HEK293 (cell line): Measurements from ENCODE around the gene GSTM1.

Experiments
- CTCF ChIA-PET: fragments of 350-600 bp; formaldehyde crosslinking; extraction: SDS; loops from one replicate; lab custom pipeline; 2021; ENCODE audit warnings: antibody characterized with exemption; lab: Yijun Ruan, JAX
- POLR2A ChIA-PET: fragments of 300-600 bp; formaldehyde crosslinking; extraction: SDS; loops from one replicate; lab custom pipeline; 2020; ENCODE audit warnings: antibody characterized with exemption, inconsistent platforms; lab: Yijun Ruan, JAX
- H3K27ac ChIP-seq: fragments of 200-500 bp; sonication (Bioruptor generic); 2 replicates; pipeline ENCODE4 v1.5.1; 2014; ENCODE audit warnings: low read depth, low read length, control low read depth, inconsistent platforms; ENCODE audit errors: extremely low read depth
- H3K36me3 ChIP-seq, 2 experiments: fragments of 200-500 bp in 1 of 2; sonication (Bioruptor generic) in 1 of 2; 1 replicate in 1 of 2; 2 replicates in 1 of 2; pipeline ENCODE4 v1.5.1; 2014 to 2017; ENCODE audit warnings: inconsistent platforms in 2 of 2, low read length in 2 of 2; ENCODE audit not compliant: control insufficient read depth in 2 of 2, insufficient read depth in 1 of 2
- H3K4me1 ChIP-seq: fragments of 200-500 bp; sonication (Bioruptor generic); 2 replicates; pipeline ENCODE4 v1.5.1; 2014; ENCODE audit warnings: mild to moderate bottlenecking, low read length, inconsistent platforms; ENCODE audit not compliant: control insufficient read depth, insufficient read depth
- H3K4me3 ChIP-seq: 2 replicates; pipeline ENCODE4 v1.5.1; 2011; ENCODE audit warnings: low read depth, mild to moderate bottlenecking, control low read depth, low read length, moderate library complexity
- H3K9me3 ChIP-seq: fragments of 200-500 bp; sonication (Bioruptor generic); 2 replicates; pipeline ENCODE4 v1.5.1; 2014; ENCODE audit warnings: low read depth, low read length, inconsistent platforms; ENCODE audit not compliant: control insufficient read depth, insufficient read depth
- MEIS1 ChIP-seq: sonication (generic); formaldehyde crosslinking; IDR thresholded peaks from 2 replicates; pipeline ENCODE4 v1.8.1; 2022; ENCODE audit warnings: missing genetic modification reagents, mild to moderate bottlenecking, borderline replicate concordance
- OVOL3 ChIP-seq: fragments of 450-650 bp; formaldehyde crosslinking; IDR thresholded peaks from 2 replicates; pipeline ENCODE4 v1.5.1; 2016; ENCODE audit warnings: missing biosample characterization, missing genetic modification characterization
- RBAK ChIP-seq: fragments of 450-650 bp; formaldehyde crosslinking; IDR thresholded peaks from 2 replicates; pipeline ENCODE4 v1.5.1; 2016; ENCODE audit warnings: missing biosample characterization, missing genetic modification characterization
- REPIN1 ChIP-seq: fragments of 450-650 bp; formaldehyde crosslinking; IDR thresholded peaks from 2 replicates; pipeline ENCODE4 v1.5.1; 2017; ENCODE audit warnings: missing biosample characterization, missing genetic modification characterization, low read depth
- YY1 ChIP-seq: fragments of 450-650 bp; formaldehyde crosslinking; IDR thresholded peaks from 2 replicates; pipeline ENCODE4 v1.5.1; 2018; ENCODE audit warnings: missing biosample characterization, missing genetic modification characterization
- ZNF112 ChIP-seq: fragments of 450-650 bp; formaldehyde crosslinking; IDR thresholded peaks from 2 replicates; pipeline ENCODE4 v1.5.0; 2017; ENCODE audit warnings: missing biosample characterization, missing genetic modification characterization
- ZNF19 ChIP-seq: fragments of 450-650 bp; formaldehyde crosslinking; IDR thresholded peaks from 2 replicates; pipeline ENCODE4; 2016; ENCODE audit warnings: missing biosample characterization, missing genetic modification characterization, low read depth
- ZNF335 ChIP-seq: fragments of 450-650 bp; formaldehyde crosslinking; conservative IDR thresholded peaks from 2 replicates; pipeline ENCODE4 v1.5.1; 2016; ENCODE audit warnings: missing biosample characterization, missing genetic modification characterization
- ZNF561 ChIP-seq: fragments of 450-650 bp; IDR thresholded peaks from 2 replicates; pipeline ENCODE4 v1.5.1; 2018; ENCODE audit warnings: missing biosample characterization, missing genetic modification characterization, borderline replicate concordance
- ZNF626 ChIP-seq: fragments of 450-650 bp; sonication (Bioruptor Pico); formaldehyde crosslinking; IDR thresholded peaks from 2 replicates; pipeline ENCODE4 v1.5.1; 2018; ENCODE audit warnings: missing biosample characterization, missing genetic modification characterization, inconsistent platforms
- ZNF654 ChIP-seq: fragments of 450-650 bp; formaldehyde crosslinking; IDR thresholded peaks from 2 replicates; pipeline ENCODE4 v1.5.1; 2016; ENCODE audit warnings: low read depth, missing biosample characterization, missing genetic modification characterization
- ZNF664 ChIP-seq: fragments of 450-650 bp; formaldehyde crosslinking; IDR thresholded peaks from 2 replicates; pipeline ENCODE4 v1.5.1; 2016; ENCODE audit warnings: missing biosample characterization, missing genetic modification characterization
- ZNF76 ChIP-seq: fragments of 450-650 bp; formaldehyde crosslinking; IDR thresholded peaks from 2 replicates; pipeline ENCODE4; 2016; ENCODE audit warnings: low read depth, missing biosample characterization, missing genetic modification characterization, borderline replicate concordance
- ZNF777 ChIP-seq: fragments of 450-650 bp; formaldehyde crosslinking; IDR thresholded peaks from 2 replicates; pipeline ENCODE4 v1.5.1; 2017; ENCODE audit warnings: missing biosample characterization, missing genetic modification characterization, borderline replicate concordance
- TF ChIP-seq, protein P1 (sequence below): fragments of 450-650 bp; formaldehyde crosslinking; IDR thresholded peaks from 2 replicates; pipeline ENCODE4 v1.5.1; 2016; ENCODE audit warnings: missing biosample characterization, missing genetic modification characterization
- TF ChIP-seq, protein P2 (sequence below): fragments of 450-650 bp; formaldehyde crosslinking; IDR thresholded peaks from 2 replicates; pipeline ENCODE4 v1.5.1; 2016; ENCODE audit warnings: missing biosample characterization, missing genetic modification characterization
- TF ChIP-seq, protein P3 (sequence below): fragments of 450-650 bp; formaldehyde crosslinking; IDR thresholded peaks from 2 replicates; pipeline ENCODE4 v1.5.1; 2016; ENCODE audit warnings: missing biosample characterization, missing genetic modification characterization
- TF ChIP-seq, protein P4 (sequence below): fragments of 450-650 bp; formaldehyde crosslinking; IDR thresholded peaks from 2 replicates; pipeline ENCODE4 v1.5.1; 2016; ENCODE audit warnings: missing biosample characterization, missing genetic modification characterization
- TF ChIP-seq, protein P5 (sequence below): fragments of 450-650 bp; formaldehyde crosslinking; IDR thresholded peaks from 2 replicates; pipeline ENCODE4 v1.5.1; 2016; ENCODE audit warnings: missing biosample characterization, missing genetic modification characterization
- TF ChIP-seq, protein P6 (sequence below): fragments of 450-650 bp; formaldehyde crosslinking; IDR thresholded peaks from 2 replicates; pipeline ENCODE4 v1.5.1; 2016; ENCODE audit warnings: missing biosample characterization, missing genetic modification characterization, low read depth

The GSTM1 gene

DNA sequence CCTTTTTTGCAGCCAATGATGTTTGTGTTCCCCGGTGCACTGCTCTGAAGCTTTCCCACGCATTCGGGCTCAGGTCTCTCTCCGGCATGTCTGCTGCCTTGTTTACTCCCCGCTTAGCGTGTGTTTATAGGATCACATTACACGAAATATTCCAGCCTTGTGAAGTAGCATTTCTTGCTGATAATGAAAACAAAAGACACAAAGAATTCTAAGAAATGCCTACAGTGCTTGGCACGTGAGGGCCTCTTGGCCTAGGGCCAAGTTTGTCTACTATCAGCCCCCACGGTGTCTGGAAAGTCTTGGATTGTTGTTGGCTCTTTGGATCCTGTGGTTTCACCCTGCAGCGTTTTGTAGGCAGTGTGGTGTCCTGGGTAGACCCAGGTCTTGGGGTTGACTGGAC, 42.9 kb upstream of the GSTM1 start (continued):
- no peak for TF ChIP-seq RBAK (tag by site-specific recombination)
- TF ChIP-seq, all 188 proteins: peak for 0

DNA sequence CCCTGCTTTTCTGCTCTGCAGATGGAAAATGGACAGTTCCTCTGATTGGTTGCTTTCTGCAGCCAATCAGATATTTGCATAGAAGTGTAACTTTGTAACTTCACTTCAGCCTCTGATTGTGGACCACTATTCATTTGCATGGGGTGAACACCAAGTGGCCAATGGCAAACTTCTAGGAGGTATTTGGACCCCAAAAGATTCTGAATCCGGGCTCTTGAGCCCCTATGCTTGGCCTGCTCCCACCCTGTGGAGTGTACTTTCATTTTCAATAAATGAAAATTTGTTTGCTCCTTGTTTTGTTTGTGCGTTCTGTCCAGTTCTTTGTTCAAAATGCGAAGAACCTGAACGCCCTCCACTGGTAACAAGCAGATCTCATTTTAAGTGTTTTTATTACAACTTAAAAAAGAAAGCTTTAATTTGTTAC, 38.1 kb upstream of the GSTM1 start:
- no peak overlapping the region for H3K27ac ChIP-seq
- no peaks in the 10 kb centered on the region for H3K36me3 ChIP-seq
- ChIA-PET CTCF (interaction anchor here (0.6 to 6.1 kb wide), 10 partner anchors 8 to 411 kb away, joined by 3 to 156 read pairs (median 4); partner anchors contain the start of gene AHCYL1), POLR2A (no interaction called here)
- H3K4me1 ChIP-seq: no peaks in the 10 kb centered on the region
- peak; percentile 48; the same call in 1 of the 2 replicates for TF ChIP-seq ZNF561 (tag by site-specific recombination)
- TF ChIP-seq, protein P1, sequence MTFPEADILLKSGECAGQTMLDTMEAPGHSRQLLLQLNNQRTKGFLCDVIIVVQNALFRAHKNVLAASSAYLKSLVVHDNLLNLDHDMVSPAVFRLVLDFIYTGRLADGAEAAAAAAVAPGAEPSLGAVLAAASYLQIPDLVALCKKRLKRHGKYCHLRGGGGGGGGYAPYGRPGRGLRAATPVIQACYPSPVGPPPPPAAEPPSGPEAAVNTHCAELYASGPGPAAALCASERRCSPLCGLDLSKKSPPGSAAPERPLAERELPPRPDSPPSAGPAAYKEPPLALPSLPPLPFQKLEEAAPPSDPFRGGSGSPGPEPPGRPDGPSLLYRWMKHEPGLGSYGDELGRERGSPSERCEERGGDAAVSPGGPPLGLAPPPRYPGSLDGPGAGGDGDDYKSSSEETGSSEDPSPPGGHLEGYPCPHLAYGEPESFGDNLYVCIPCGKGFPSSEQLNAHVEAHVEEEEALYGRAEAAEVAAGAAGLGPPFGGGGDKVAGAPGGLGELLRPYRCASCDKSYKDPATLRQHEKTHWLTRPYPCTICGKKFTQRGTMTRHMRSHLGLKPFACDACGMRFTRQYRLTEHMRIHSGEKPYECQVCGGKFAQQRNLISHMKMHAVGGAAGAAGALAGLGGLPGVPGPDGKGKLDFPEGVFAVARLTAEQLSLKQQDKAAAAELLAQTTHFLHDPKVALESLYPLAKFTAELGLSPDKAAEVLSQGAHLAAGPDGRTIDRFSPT (tag by site-specific recombination): no peak
- TF ChIP-seq, protein P2, sequence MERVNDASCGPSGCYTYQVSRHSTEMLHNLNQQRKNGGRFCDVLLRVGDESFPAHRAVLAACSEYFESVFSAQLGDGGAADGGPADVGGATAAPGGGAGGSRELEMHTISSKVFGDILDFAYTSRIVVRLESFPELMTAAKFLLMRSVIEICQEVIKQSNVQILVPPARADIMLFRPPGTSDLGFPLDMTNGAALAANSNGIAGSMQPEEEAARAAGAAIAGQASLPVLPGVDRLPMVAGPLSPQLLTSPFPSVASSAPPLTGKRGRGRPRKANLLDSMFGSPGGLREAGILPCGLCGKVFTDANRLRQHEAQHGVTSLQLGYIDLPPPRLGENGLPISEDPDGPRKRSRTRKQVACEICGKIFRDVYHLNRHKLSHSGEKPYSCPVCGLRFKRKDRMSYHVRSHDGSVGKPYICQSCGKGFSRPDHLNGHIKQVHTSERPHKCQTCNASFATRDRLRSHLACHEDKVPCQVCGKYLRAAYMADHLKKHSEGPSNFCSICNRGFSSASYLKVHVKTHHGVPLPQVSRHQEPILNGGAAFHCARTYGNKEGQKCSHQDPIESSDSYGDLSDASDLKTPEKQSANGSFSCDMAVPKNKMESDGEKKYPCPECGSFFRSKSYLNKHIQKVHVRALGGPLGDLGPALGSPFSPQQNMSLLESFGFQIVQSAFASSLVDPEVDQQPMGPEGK: no peak
- 0 out of 2 replicates have a peak, but pooled peaks have one; percentile 15 for TF ChIP-seq ZNF335
- peak; percentile 43 for TF ChIP-seq ZNF654 (tag by site-specific recombination)
- no peak overlapping the region for H3K4me3 ChIP-seq
- no peaks in the 10 kb centered on the region for H3K9me3 ChIP-seq

DNA sequence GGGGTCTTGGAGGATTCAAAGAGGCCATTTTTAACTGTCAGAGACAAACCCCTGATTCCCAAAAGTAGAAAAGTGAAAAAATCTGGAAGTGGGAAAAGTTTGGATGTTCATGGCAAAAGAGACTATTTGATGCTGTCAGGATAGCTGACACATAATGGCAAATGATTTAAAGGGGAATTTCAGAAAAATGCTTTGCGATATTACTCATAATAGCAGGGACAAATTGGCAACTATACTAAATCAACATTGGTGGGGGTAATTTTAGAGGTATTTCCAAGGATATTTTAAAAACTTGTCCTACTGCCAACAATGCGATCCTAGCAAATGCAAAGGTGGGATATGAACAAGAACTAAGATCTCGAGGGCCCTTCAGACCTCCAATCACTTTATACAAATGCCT, 37.0 kb upstream of the GSTM1 start:
- H3K4me3 ChIP-seq: no peak overlapping the region
- H3K36me3 ChIP-seq: no peaks in the 10 kb centered on the region
- CTCF ChIA-PET: interaction anchor here (0.6 to 6.1 kb wide), 12 partner anchors 9 to 456 kb away, joined by 3 to 156 read pairs (median 4); partner anchors contain the start of gene AHCYL1
- no peaks in the 10 kb centered on the region for H3K4me1 ChIP-seq
- POLR2A ChIA-PET: no interaction called here
- H3K27ac ChIP-seq: no peak overlapping the region
- no peaks in the 10 kb centered on the region for H3K9me3 ChIP-seq
- TF ChIP-seq, protein P3, sequence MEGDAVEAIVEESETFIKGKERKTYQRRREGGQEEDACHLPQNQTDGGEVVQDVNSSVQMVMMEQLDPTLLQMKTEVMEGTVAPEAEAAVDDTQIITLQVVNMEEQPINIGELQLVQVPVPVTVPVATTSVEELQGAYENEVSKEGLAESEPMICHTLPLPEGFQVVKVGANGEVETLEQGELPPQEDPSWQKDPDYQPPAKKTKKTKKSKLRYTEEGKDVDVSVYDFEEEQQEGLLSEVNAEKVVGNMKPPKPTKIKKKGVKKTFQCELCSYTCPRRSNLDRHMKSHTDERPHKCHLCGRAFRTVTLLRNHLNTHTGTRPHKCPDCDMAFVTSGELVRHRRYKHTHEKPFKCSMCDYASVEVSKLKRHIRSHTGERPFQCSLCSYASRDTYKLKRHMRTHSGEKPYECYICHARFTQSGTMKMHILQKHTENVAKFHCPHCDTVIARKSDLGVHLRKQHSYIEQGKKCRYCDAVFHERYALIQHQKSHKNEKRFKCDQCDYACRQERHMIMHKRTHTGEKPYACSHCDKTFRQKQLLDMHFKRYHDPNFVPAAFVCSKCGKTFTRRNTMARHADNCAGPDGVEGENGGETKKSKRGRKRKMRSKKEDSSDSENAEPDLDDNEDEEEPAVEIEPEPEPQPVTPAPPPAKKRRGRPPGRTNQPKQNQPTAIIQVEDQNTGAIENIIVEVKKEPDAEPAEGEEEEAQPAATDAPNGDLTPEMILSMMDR: no peak
- TF ChIP-seq ZNF76 (tag by site-specific recombination) (no peak), REPIN1 (tag by site-specific recombination) (no peak), ZNF112 (tag by site-specific recombination) (no peak), MEIS1 (no peak), ZNF626 (tag by site-specific recombination) (no peak), ZNF664 (tag by site-specific recombination) (no peak), ZNF19 (tag by site-specific recombination) (no peak), ZNF777 (tag by site-specific recombination) (no peak), YY1 (no peak), OVOL3 (no peak)
- TF ChIP-seq, protein P4, sequence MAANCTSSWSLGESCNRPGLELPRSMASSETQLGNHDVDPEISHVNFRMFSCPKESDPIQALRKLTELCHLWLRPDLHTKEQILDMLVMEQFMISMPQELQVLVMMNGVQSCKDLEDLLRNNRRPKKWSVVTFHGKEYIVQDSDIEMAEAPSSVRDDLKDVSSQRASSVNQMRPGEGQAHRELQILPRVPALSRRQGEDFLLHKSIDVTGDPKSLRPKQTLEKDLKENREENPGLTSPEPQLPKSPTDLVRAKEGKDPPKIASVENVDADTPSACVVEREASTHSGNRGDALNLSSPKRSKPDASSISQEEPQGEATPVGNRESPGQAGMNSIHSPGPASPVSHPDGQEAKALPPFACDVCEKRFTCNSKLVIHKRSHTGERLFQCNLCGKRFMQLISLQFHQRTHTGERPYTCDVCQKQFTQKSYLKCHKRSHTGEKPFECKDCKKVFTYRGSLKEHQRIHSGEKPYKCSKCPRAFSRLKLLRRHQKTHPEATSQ (tag by site-specific recombination): no peak
- TF ChIP-seq, protein P5, sequence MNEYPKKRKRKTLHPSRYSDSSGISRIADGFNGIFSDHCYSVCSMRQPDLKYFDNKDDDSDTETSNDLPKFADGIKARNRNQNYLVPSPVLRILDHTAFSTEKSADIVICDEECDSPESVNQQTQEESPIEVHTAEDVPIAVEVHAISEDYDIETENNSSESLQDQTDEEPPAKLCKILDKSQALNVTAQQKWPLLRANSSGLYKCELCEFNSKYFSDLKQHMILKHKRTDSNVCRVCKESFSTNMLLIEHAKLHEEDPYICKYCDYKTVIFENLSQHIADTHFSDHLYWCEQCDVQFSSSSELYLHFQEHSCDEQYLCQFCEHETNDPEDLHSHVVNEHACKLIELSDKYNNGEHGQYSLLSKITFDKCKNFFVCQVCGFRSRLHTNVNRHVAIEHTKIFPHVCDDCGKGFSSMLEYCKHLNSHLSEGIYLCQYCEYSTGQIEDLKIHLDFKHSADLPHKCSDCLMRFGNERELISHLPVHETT (tag by site-specific recombination): no peak
- TF ChIP-seq, protein P6, sequence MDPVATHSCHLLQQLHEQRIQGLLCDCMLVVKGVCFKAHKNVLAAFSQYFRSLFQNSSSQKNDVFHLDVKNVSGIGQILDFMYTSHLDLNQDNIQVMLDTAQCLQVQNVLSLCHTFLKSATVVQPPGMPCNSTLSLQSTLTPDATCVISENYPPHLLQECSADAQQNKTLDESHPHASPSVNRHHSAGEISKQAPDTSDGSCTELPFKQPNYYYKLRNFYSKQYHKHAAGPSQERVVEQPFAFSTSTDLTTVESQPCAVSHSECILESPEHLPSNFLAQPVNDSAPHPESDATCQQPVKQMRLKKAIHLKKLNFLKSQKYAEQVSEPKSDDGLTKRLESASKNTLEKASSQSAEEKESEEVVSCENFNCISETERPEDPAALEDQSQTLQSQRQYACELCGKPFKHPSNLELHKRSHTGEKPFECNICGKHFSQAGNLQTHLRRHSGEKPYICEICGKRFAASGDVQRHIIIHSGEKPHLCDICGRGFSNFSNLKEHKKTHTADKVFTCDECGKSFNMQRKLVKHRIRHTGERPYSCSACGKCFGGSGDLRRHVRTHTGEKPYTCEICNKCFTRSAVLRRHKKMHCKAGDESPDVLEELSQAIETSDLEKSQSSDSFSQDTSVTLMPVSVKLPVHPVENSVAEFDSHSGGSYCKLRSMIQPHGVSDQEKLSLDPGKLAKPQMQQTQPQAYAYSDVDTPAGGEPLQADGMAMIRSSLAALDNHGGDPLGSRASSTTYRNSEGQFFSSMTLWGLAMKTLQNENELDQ: no peak
